PFSK-1 (cell line): ENCODE results near the gene RASA3.

Experiments
- FOXP2 ChIP-seq: optimal IDR thresholded peaks from 2 replicates; pipeline ENCODE3; 2011; ENCODE audit warnings: borderline replicate concordance, control low read depth, inconsistent platforms; ENCODE audit not compliant: insufficient read depth; ENCODE audit errors: extremely low read length, extremely low read depth
- POLR2AphosphoS5 ChIP-seq: IDR thresholded peaks from 2 replicates; pipeline ENCODE4 v1.6.1; 2012; ENCODE audit warnings: low read depth, mild to moderate bottlenecking, control low read depth, low read length, moderate library complexity
- SIN3A ChIP-seq: IDR thresholded peaks from 2 replicates; pipeline ENCODE4 v1.6.1; 2012; ENCODE audit warnings: mild to moderate bottlenecking, low read length, moderate library complexity, borderline replicate concordance; ENCODE audit not compliant: insufficient read depth
- TAF1 ChIP-seq: IDR thresholded peaks from 2 replicates; pipeline ENCODE4 v1.6.1; 2012; ENCODE audit warnings: low read length, control low read depth, borderline replicate concordance; ENCODE audit not compliant: insufficient read depth
- TF ChIP-seq, protein P1 (sequence below), 2 experiments: IDR thresholded peaks; 2 replicates each; pipeline versions ENCODE4 v1.6.1 to v1.8.0; 2011 to 2012; ENCODE audit warnings: low read depth in 2 of 2, low read length in 2 of 2, control low read depth in 1 of 2, inconsistent platforms in 1 of 2, mild to moderate bottlenecking in 1 of 2, moderate library complexity in 1 of 2; ENCODE audit not compliant: insufficient read depth in 1 of 2

The RASA3 gene

DNA sequence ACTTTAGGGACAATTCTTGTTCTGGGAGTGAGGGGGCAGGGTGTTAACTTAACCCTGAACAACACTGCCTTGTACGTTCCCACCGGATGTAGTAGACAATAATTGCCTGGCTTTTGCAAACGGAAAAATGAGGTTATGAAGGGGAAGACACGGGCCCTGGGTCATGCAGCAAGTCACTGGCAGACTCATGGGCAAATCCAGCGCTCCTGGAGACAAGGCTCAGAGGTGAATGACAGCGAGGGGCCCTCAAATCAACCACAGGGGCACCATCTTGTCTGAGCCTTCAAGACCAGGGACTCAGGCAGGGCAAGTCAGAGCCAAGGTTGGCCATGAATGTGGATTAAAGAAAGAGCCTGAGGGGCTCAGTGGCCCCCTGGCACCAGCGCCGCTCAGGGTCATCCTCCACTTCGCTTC, 2.8 kb downstream of the RASA3 start:
- TF ChIP-seq POLR2AphosphoS5 (no peak), FOXP2 (no peak), TAF1 (no peak), SIN3A (no peak)
- TF ChIP-seq, protein P1, sequence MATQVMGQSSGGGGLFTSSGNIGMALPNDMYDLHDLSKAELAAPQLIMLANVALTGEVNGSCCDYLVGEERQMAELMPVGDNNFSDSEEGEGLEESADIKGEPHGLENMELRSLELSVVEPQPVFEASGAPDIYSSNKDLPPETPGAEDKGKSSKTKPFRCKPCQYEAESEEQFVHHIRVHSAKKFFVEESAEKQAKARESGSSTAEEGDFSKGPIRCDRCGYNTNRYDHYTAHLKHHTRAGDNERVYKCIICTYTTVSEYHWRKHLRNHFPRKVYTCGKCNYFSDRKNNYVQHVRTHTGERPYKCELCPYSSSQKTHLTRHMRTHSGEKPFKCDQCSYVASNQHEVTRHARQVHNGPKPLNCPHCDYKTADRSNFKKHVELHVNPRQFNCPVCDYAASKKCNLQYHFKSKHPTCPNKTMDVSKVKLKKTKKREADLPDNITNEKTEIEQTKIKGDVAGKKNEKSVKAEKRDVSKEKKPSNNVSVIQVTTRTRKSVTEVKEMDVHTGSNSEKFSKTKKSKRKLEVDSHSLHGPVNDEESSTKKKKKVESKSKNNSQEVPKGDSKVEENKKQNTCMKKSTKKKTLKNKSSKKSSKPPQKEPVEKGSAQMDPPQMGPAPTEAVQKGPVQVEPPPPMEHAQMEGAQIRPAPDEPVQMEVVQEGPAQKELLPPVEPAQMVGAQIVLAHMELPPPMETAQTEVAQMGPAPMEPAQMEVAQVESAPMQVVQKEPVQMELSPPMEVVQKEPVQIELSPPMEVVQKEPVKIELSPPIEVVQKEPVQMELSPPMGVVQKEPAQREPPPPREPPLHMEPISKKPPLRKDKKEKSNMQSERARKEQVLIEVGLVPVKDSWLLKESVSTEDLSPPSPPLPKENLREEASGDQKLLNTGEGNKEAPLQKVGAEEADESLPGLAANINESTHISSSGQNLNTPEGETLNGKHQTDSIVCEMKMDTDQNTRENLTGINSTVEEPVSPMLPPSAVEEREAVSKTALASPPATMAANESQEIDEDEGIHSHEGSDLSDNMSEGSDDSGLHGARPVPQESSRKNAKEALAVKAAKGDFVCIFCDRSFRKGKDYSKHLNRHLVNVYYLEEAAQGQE (IDR thresholded peaks at IDR 0.05; ENCODE audit: insufficient read depth in 1 of 2, low read depth in 2 of 2, low read length in 2 of 2), result no peak

DNA sequence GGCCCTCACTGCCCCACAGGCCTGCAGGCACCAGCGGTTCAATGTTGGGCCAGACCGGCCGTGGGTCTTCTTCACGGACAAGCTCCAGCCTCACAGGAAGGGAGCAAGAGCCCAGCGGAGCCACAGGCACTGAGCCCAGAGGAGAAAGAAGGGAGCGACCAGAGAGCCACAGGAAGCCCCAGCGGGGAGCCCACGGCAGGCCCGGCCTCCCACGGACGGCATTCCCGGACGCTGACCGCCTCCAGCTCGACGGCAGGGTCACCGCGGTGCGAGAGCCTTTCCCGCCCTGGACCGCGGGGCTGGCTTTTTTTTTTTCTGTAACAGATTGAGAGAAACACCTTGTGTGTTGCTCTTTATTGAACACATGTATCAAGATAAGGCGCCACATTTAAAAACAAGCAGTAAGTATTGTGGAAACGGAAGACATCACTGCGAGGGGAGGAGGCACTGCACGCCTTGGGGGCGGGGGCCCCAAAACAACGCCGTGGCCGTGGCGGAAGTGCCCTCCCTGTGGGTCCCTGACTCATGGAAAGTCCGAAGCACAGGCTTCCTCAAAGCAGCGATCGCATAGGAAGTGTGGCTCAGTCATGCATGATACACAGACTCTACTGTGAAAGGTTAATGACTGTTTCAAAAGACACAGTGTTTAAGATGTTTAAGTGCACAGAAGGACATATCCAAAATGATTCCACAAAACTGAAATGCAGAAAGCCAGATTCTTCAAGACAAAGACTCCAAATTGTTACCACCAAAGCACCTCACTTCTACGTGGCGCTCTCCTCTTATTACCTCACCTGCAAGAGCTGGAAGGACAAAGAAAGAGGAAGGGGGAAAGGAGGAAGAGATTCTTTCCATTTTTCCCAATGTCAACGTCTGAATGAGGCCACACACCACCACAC, 3.5 kb downstream of the RASA3 start:
- TF ChIP-seq, protein P1 (IDR thresholded peaks at IDR 0.05; ENCODE audit: insufficient read depth in 1 of 2, low read depth in 2 of 2, low read length in 2 of 2), result no peak
- TF ChIP-seq FOXP2 (no peak), TAF1 (no peak), POLR2AphosphoS5 (no peak), SIN3A (no peak)

DNA sequence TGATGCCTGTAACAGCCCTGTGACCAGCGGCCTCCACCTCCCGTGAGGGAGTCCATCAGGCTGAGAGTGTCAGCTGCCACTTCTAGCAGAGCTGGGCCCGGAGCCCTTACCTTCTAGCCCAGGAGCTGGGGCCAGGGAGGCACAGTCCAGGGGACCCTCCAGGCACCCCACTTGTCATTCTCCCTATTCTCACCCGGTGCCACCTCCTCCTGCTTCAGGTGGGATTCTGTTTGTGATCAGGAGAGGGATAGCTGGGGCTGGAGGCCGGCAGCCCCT, 4.1 kb downstream of the RASA3 start:
- TF ChIP-seq FOXP2, result no peak
- TF ChIP-seq POLR2AphosphoS5, result no peak
- no peak for TF ChIP-seq TAF1
- no peak for TF ChIP-seq SIN3A
- TF ChIP-seq, protein P1 (IDR thresholded peaks at IDR 0.05; ENCODE audit: insufficient read depth in 1 of 2, low read depth in 2 of 2, low read length in 2 of 2), result no peak

DNA sequence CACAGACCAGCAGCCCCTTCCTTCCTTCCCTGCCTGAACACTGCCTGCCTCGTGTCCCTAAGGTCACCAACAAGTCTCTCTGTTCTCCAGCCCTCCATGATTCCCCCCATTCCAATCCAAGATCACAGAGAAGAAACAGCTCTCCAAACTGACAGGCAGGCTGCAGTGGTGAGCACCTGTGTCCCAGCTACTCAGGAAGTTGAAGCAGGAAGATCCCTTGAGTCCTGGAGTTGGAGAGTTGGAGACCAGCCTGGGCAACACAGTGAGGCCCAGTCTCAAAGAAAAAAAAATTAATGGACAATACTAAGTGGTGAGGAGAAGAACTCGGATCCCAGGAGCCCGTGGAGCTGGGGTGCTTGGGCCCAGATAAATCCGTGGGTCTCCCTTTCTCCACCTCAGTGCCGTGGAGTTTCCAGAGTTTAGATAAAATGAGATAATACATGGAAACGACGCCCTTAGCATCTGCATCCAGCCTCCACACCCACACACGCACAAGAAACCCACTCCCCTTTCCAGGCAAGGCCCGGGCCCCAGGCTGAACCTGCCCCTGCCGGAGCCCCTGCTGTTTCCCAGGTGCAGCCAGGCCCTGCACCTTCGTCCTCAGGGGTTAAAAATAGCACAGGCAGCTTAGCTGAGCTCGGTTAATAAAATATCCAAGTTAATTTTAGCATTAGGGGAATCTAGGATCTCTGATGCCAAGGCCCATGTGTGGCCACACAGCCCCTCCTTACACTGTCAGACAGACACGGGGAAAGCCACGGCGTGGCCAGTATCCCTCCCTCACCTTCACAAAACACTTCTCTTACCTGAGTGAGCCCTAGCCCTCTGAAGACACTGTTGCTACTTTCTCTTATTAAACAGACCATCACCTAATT, 4.7 kb downstream of the RASA3 start:
- TF ChIP-seq SIN3A, result no peak
- TF ChIP-seq, protein P1 (IDR thresholded peaks at IDR 0.05; ENCODE audit: insufficient read depth in 1 of 2, low read depth in 2 of 2, low read length in 2 of 2), result no peak
- no peak for TF ChIP-seq TAF1
